Hypothalamus (tissue), 51 donors: ENCODE results near the gene MROH2A.
A peak's percentile ranks its signal among the peaks of the same experiment; 100 is the strongest.
"Not testable (repeated sequence)": the region's sequence is repeated elsewhere in the genome, so short reads cannot be mapped to it uniquely, and the experiment has no call there.

Source experiments
- DNase-seq, 51 donors: peaks; one replicate each; lab custom pipeline; 2025; lab: John Stamatoyannopoulos, UW

Gene MROH2A

GRCh38 chr2:233849607-233850271 lies 71.6 kb downstream of the MROH2A start:
- DNase-seq, result no peak

DNA sequence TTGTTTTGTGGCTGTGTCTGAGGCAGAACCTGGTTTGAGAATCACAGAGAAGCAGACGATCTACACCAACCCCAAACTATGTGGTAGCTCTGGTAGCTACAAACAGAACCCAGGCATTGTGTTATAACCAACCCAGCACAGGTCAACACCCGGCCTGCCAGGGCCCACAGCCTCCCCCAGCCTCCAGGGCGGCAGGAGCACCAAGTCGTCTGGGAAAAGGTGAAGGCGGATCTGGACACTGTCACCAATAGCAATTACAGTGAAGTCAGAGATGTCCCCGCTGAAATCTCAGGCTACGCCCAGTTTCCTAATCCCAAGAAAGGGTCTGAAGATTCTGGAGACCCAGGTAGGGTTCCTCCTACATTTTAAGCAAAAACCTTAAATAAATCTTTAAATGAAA lies 72.6 kb downstream of the MROH2A start:
- DNase-seq, result no peak

GRCh38 chr2:233851169-233851568 lies 73.0 kb downstream of the MROH2A start:
- no peak for DNase-seq

- no peak for DNase-seq
Measured at GRCh38 chr2:233852056-233852455, 73.9 kb downstream of the MROH2A start.

DNA sequence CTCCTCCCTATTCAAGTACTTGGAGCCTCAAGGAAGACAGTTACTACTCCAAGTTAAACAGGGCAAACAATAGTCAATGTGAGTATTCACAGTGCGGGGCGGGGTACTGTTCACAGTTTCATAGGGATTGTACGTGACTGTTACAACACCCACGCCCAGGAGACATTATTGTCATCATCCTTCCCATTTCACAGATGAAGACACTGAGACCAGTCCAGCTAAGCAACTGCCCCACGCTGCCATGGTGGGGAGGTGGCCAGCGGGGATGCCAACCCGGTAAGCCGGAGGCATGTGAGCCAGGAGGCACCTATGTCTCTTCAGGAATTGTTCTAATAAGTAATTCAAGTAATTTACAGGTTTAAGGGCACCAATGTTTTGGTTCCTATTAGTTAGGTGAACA lies 75.2 kb downstream of the MROH2A start:
- DNase-seq, result no peak

- no peak for DNase-seq
Measured at GRCh38 chr2:233853883-233854240, 75.7 kb downstream of the MROH2A start.

DNA sequence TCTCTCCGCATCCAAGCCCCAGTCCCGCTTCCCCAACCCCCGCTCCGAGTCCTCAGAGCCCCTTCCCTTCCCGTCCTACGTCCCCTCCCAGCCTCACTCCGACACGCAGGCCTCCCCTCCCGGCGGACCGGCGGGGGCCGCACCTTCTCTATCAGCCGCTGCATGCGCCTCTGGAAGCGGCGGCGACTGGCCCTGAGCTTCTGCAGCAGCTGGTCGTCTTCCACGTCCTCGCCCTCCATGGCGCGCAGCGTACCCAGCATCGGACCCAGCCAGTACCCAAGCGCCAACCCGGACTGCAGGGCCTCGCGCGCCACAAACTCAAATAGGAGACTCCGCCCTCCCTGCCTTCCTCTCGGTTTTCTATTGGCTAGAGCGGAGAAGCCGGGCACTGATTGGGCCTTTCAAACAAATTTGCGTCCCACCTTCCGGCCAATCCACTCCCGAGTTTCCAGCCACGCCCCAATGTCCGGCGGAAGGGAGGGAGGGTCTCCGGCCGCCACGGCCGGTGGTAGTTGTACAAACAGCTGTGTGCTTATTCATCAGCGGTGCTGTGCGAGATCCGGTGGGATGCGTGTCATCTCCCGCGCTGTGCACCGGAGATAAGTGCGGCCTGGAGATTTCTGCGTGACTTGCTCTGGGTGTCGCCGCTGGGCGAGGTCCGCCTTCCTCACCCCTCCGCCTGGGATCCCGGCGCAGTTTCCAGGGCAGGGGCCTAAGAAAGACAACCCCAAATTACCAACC lies 76.3 kb downstream of the MROH2A start, which contains the start of gene HJURP:
Gene HJURP (minus strand): TSS at position 295 of the 741 bp plus-strand sequence. CDS start 35 bp downstream, at position 260.
- DNase-seq, result peak; percentile 38 to 96 (median 87)

DNA sequence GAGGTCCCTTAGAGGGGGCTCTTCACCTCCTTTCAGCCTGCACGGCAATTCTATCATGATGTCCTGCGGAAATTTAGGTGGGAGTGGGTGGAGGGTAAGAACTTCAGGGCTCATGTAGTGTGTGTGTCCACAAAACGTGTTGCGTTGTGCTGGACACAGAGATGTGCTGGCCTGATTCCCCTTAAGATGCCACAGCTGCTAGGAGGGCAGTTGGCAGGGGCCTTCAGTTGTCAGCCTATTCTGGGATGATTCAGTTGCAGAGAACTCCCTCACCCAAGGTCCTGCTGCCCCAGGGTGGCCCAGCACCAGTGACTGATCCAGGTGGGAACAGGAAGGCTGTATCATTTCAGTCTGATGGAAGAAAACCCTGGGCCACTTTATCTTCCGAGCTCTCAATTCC lies 77.2 kb downstream of the MROH2A start:
- DNase-seq, result no peak

DNA sequence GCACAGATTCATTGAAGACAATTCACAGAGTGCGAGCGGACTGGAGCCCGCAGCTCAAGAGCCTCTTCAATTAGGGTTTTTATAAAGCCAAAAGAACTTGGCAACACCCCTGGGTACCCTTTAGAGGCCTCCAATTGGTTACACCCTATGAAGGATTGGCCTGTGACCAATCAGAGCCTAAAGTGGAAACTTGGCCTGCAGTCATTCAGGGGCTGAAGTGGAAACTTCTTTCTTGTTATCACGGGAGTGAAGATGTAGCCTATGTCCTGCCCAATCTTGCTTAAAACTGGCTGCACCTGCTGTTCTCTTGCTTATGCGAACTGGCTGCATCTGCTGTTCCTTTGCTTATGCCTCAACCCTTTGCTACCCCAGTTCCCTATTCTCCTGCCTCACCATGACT lies 78.1 kb downstream of the MROH2A start:
- DNase-seq, result no peak

GRCh38 chr2:233857511-233858141 lies 79.5 kb downstream of the MROH2A start:
- no peak for DNase-seq

DNA sequence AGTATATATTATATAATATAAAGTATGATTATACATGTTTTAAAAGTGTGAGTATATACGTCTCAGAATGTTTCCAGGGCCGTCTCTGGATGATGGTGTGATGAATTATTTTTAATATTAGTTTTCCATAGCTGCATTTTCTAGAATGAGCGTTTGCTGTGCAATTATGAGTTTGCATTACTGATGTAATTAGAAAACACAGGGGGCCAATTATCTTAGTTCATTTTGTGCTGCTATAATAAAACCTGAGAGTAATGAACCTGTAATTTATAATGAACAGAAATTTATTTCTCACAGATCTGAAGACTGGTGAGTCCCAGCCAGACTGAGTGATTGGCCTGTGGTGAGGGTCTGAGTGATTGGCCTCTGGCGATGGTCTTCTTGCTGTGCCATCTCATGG lies 80.2 kb downstream of the MROH2A start:
- DNase-seq, result no peak

DNA sequence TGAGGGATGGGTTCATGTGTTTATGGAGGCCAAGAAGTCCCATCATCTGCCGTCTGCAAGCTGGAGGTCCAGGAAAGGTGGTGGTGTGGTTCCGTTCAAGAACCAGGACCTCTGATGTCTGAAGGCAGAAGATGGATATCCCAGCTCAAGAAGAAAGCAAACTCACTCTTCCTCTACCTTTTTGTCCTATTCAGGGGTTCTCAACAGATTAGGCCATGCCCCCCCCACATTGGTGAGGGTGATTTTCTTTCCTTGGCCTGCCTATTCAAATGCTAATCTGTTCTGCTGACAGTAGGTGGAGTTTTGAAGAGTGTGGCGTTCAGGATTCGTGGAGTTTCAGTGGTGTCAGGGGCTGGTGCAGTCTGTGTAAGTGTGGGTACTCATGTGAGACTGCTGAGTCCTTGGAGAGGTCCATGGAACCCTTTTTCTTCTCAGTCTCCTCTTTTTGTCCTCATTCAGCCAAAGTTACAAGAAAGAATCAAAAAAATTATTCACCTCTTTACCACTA lies 84.2 kb downstream of the MROH2A start:
- DNase-seq, result no peak

DNA sequence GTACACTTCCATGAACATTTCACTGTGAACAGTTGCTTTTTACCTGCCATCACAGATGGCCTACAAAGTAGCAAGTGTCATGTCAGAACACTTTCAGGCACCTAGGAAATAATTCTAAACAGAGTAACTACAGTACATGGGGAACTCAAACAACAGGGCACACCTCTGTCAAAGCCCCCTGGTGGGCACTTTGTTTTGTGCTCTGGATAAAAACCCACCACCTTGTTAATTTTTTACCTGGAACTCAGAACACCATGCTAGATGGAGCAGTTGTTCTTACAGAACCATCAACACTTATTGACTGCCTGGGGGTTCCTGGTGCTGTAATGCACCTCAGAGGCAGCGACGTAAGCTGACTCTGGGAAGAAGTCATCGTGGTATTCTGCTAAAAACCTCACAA lies 87.7 kb downstream of the MROH2A start:
- DNase-seq, result no peak

- DNase-seq, result no peak
Measured at GRCh38 chr2:233866479-233866878, 88.3 kb downstream of the MROH2A start.

DNA sequence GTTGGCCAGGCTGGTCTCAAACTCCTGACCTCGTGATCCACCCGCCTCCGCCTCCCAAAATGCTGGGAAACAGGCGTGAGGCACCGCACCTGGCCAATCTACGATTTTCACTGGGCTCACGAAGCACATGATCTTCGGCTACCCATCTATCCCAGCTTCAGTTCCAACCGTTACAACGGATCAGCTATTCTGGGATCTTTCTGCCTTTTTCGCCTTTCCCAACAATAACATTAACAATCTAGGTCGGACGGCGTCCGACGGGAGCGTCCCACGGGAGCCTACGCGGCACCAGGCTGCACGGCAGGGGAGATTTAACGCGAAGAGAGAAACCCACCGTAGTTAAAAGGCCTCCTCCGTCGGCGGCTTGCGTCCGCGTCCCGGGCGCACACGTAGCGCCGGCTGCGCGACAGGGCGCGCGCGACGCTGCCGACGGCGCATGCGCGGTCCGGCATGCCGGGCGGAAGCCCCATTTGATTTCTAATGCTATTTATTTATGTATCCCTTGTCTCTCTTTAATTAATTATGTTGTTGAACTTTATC lies 89.9 kb downstream of the MROH2A start, which contains the start of gene MSL3B:
Gene MSL3B (minus strand): TSS at position 394 of the 540 bp plus-strand sequence.
- peak in 2 of 51 donors; percentile 3 to 13 for DNase-seq

DNA sequence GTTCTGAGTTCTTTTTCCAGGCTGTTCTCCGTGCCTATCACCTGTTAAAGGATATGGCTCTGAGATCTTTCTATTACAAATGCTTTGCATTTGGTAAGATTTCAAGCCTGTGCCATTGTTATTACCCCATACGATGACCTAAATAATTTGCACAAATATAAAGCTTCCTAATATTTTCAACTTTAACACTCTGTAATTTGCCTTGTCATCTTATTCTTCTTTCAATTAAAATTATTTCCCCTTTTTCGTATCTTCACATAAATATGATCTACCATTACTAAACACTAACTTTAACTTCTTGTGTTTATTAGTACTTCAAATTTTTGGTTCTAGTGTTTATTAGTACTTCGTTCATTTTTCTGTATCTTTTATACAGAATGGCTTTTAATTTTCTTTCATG lies 93.3 kb downstream of the MROH2A start:
- DNase-seq, result no peak

DNA sequence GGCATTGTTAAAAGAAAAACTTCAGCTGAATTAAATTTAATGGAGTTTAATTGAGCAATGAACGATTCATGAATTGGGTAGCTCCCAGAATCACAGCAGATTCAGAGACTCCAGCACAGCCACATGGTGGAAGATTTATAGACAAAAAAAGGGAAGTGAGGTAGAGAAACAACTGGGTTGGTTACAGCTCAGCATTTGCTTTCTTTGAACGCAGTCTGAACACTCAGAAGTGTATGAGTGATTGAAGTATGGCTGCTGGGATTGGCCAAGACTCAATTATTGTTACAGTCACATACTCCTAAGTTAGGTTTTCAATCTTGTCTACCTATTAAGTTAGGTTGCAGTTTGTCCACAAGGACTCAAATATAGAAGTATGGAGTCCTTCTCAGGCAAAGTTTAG lies 94.0 kb downstream of the MROH2A start:
- not testable (repeated sequence) for DNase-seq

DNA sequence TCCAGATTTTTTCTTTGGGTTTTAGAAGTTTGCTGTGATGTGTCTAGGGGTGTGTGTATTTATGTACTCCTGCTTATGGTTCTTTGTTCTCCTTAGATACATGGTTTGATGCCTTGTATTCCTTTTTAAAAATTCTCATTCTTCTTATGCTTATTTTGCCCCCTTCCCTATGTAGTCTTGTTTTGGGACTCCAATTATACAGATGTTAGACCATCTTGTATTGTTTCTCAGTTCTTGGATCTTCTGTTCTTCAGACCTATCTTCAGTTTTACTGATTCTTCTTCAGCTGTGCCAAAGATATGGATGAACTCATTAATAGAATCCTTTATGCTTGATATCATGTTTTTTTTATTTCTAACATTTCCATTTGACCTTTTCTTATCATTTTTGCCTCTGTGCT lies 104.2 kb downstream of the MROH2A start:
- DNase-seq, result no peak
